Omental fat pad (tissue), 4 donors: Measurements from ENCODE around the gene HDLBP. TPM values are rescaled to one million over a fixed set of nuclear protein-coding genes. Genes with fewer than 3 reads are reported as not detected.

Experiments used
- ATAC-seq: fragments of 150-250 bp; one replicate; pipeline ENCODE4 v1.9.1; 2016; ENCODE audit warnings: mild to moderate bottlenecking, moderate library complexity; ENCODE audit not compliant: low FRiP score
- DNase-seq: peaks from one replicate; pipeline ENCODE4 v3.0.0-alpha.2; 2019; ENCODE audit warnings: low spot score
- CTCF ChIP-seq, 3 donors: fragments of 450-650 bp; IDR thresholded peaks; one replicate each; pipeline ENCODE4 v1.5.1; 2016 to 2017; ENCODE audit warnings: antibody characterized with exemption in 3 of 3, mild to moderate bottlenecking in 3 of 3, moderate library complexity in 2 of 3
- total RNA-seq, 4 donors: library from RNA; depleted of rRNA; stranded (reverse); fragments of >200 nt; gene quantifications; one replicate each; pipeline ENCODE4 v1.1.0, GENCODE V29; 2016

HDLBP gene
- total RNA-seq, 4 donors from 2014 or later, result 356 to 471 (median 416) TPM

- no peak for ATAC-seq
Measured at GRCh38 chr2:241209271-241209670, 106.2 kb downstream of the HDLBP start.

GRCh38 chr2:241208058-241208457 lies 107.4 kb downstream of the HDLBP start:
- no peak for TF ChIP-seq CTCF (IDR thresholded peaks at IDR 0.05)
- DNase-seq (no peak), ATAC-seq (no peak)

More at GRCh38 chr2:241209271-241209670, 106.2 kb downstream of the HDLBP start:
- no peak for TF ChIP-seq CTCF (IDR thresholded peaks at IDR 0.05)
- no peak for DNase-seq

GRCh38 chr2:241207641-241208040 lies 107.8 kb downstream of the HDLBP start:
- no peak for ATAC-seq

GRCh38 chr2:241207151-241207550 lies 108.3 kb downstream of the HDLBP start:
- TF ChIP-seq CTCF (IDR thresholded peaks at IDR 0.05), result no peak
- DNase-seq (no peak), ATAC-seq (no peak)

More at GRCh38 chr2:241207641-241208040, 107.8 kb downstream of the HDLBP start:
- no peak for DNase-seq
- no peak for TF ChIP-seq CTCF (IDR thresholded peaks at IDR 0.05)

- no peak for ATAC-seq
Measured at GRCh38 chr2:241205086-241205485, 110.4 kb downstream of the HDLBP start.

GRCh38 chr2:241204490-241204889 lies 111.0 kb downstream of the HDLBP start:
- no peak for TF ChIP-seq CTCF (IDR thresholded peaks at IDR 0.05)
- no peak for ATAC-seq
- no peak for DNase-seq

More at GRCh38 chr2:241205086-241205485, 110.4 kb downstream of the HDLBP start:
- no peak for DNase-seq
- TF ChIP-seq CTCF (IDR thresholded peaks at IDR 0.05), result no peak

GRCh38 chr2:241204010-241204384 lies 111.5 kb downstream of the HDLBP start:
- TF ChIP-seq CTCF (IDR thresholded peaks at IDR 0.05), result no peak
- DNase-seq (no peak), ATAC-seq (no peak)
